HG02763 (cell line): ENCODE data around the gene AUTS2.

Source experiments
- ATAC-seq: cut with Tn5 transposase; IDR thresholded peaks from one replicate; pipeline ENCODE4 v1.9.1; 2021; ENCODE audit warnings: mild to moderate bottlenecking, moderate library complexity; ENCODE audit not compliant: unreplicated experiment

Gene AUTS2

DNA sequence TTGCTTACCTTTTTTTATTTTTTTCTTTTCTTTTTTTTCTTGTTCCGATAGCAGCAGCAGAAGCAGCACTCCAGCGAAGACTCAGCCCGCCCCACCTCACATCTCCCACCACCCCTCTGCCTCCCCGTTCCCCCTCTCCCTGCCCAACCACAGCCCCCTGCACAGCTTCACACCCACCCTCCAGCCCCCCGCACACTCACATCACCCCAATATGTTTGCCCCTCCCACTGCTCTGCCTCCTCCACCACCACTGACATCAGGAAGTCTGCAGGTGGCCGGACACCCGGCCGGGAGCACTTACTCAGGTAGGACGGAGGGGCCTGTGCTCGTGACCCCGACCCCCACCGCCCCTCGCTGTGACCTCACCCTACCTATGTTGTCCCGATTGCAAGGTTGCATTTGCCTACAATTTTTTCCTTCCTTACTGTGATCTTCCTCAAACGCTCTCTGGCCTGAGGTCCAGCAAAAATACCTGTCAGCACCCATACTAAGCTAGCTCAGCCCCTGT, 1166.5 kb downstream of the AUTS2 start:
- no peak for ATAC-seq

- ATAC-seq, result no peak
Measured at GRCh38 chr7:70765651-70766050, 1167.4 kb downstream of the AUTS2 start.

DNA sequence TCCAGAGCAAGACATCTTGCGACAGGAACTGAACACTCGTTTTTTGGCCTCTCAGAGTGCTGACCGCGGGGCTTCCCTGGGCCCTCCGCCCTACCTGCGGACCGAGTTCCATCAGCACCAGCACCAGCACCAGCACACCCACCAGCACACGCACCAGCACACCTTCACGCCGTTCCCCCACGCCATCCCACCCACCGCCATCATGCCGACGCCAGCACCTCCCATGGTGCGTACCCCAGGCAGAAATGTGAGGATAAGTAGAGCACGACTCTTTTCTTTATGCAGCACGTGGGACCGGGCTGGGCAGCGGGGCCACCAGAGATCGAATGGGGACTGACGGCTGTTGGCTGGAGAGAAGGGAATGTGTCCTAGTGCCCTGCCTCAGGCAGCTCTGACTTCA, 1167.8 kb downstream of the AUTS2 start:
- ATAC-seq, result no peak

DNA sequence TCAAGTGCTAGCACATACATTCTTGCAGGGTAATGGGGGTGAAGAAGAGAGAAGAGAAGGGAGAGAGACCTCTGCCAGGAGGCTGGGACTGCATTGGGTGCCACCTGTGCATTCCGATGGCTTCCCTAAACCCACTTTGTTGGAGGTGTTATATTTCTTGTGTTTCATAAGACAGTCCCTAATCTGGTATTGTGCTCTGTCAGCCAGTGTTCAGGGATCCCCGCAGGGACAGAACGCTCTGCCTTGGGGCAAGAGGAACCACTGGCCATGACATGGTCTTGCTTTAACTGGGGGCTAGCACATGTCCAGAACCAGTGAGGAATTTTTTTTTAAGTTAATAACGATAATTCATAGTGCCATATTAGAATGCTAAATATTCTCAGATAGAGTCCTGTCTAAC, 1168.4 kb downstream of the AUTS2 start:
- no peak for ATAC-seq

DNA sequence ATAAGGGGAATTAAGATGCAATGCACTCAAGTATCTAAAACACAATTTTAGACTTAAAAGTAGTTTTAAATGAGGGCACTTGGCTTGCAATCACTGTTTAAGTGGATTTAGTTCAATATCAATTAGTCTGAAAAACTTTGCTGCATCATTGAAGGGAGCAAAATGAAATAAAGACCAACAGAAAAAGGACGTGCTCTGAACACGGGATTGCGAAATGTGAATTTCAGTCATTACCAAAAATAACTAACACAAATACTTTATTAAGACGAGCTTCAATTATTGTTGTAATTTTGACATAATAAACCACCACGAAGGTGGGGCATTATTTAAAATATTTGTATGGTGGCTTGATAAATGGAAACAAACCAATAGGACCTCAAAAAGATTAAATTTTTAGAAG, 1171.9 kb downstream of the AUTS2 start:
- no peak for ATAC-seq

DNA sequence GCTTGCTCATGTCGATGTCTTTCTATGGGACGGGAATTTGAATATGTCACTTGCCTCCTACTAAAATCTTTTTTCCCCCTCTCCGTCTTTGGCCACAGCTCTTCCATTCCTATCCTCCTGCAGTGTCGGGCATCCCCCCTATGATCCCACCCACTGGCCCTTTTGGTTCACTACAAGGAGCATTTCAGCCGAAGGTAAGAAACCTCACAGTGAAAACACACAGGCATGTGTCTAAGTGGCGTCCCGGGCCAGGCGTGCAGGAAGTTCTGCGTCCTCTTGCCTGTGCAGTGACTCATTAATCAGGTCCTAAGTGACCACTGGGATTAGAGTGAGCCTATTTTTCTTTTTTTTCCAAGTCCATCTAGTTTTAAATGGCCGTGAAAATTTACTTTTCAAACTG, 1173.2 kb downstream of the AUTS2 start:
- ATAC-seq, result no peak

GRCh38 chr7:70772891-70773290, 1174.6 kb downstream of the AUTS2 start:
- no peak for ATAC-seq

GRCh38 chr7:70773406-70773805, 1175.1 kb downstream of the AUTS2 start:
- no peak for ATAC-seq

DNA sequence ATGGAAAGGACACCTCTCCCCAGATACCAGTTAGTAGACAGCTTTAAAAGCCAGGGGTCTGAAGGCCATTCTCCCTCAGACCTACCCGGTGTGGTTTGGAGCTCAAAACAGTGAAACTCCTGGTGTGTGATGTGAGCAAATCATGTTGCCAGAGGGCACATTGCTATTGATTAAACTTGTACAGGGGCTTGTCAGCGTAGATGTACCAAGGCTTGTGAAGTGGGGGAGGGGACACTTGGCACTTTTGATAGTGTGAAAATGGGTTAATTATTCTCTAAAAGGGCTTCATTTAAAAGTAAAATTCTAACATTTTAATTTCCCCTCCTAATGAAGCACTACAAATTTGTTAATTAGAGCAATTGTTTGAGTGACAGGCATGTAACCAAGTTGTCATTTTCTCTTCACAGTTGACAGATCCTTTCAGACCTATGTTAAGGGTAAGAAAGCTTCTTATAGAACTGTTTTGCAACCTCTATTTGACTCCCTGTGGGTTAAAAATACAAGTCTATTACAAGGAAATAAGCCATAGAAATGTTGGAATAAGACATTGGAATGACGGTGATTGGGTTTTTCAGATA, 1176.8 kb downstream of the AUTS2 start:
- no peak for ATAC-seq

DNA sequence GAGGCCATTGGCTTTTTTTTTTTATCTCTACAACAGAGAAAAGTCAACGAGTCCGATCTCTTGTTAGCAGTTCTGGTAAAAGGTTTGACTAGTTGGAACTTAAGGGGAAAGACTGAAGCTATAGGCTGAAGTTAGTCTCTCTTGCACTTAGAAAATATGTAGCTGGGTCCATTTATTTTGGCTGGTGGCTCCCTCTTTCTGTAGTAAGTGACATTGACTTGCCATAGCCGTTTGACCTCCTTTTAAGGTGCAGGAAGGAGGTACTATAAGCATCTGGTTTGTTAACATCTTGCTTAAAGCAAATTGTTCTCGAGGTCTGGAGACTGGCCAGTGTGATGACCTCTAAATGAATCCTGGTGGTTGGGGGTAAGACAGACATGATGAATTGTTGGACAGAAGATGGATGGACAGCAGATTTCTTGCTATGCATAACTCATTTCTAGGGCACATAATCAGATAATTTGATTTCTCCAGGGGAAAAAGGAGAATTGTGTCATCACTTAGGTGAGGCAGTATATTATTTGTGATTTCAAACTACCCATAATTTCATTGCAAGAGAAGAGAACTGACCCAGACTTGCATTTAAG, 1177.4 kb downstream of the AUTS2 start:
- ATAC-seq, result no peak

DNA sequence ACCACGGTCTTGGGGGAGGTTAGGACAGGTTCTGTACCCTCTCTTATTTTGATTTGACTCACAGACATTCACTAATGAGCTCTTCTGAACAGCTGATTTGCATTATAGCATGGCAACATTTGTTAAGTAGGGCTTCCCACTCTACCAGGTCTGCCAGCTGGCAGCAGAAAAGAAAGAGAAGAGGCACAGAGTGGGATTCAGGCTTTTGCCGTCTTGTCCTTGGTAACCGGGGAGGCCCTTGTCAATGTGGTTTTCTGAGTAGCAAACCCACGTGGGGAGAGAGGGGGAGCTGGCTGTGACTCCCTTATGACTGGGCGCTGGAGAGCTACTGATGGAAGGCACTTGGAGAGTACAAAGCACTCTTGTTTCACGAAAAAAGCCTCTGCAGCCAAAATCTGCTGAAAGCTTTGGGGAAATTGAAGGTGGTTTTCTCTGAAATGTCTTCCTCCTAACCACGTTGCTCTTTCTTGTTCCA, 1178.4 kb downstream of the AUTS2 start:
- ATAC-seq, result no peak

DNA sequence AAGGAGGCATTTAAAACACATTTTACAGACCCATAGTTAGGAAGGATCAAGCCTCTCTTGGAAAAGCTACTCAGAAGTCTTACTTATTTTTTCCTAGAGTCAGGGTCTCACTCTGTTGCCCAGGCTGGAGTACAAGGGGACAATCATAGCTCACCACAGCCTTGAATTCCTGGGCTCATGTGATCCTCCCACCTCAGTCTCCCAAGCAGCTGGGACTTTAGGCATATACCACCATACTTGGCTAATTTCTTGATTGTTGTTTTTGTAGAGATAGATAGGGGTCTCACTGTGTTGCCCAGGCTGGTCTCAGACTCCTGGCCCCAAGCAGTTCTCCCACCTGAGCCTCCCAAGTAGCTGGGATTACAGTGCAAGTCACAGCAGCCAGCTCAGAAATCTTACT, 1179.0 kb downstream of the AUTS2 start:
- ATAC-seq, result no peak

DNA sequence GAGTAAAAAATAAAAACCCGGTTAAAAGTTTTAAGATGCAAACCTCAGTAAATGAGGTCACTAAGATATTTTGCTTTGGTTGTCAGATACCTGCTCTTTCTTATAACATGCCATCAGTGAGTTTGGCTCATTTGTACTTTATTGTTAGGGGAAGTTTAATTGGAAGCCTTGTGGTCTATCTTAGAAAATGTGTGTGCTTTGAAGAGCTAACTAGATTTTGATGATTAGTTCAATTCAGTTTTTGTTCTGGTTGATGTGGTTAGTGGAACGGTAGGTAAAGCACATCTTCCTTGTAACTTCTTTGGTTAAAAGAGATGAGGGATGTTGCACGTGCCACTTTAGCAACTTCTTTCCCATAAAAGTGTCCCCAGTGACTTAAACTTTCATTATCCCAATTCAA, 1180.3 kb downstream of the AUTS2 start:
- no peak for ATAC-seq

DNA sequence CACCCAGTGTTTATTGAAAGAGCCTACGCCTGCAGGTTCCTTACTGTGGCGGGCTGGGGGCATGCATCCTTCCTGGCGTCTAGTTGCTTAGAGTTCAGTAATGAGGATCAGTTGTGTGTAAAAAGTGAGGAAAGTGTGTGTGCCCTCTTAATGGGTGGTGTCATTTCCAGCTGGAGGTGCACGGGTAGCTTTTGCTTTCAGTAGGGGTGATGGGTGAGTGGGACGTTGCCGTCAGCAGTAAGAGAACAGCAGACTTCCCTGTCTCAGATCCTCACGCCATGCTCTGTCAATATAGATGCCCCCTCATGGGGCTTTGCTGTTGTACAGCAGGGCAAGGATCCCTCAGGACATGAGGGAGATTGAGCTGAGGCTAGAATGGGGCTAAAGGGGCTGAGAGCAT, 1181.0 kb downstream of the AUTS2 start:
- no peak for ATAC-seq

- ATAC-seq, result no peak
Measured at GRCh38 chr7:70781922-70782311, 1183.6 kb downstream of the AUTS2 start.

GRCh38 chr7:70782796-70783195, 1184.5 kb downstream of the AUTS2 start:
- ATAC-seq, result no peak

DNA sequence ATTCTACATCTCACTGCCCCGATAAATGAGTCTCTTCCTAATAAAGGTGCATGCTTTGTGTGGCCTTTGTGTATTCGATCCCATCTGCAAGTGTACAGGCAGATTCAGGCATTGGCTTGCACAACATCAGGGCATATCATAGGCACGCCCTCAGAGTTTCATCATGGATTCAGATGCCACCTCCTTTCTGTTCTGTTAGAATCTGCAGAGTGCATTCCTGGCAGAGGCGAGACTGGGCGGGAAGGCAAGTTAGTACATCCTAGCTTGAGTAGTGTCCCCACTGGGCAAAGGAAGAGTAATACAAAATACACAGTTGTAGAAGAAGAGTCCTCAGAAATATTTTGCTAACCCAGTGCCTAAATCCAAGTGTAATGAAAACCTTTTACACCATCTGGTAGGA, 1187.2 kb downstream of the AUTS2 start:
- no peak for ATAC-seq

DNA sequence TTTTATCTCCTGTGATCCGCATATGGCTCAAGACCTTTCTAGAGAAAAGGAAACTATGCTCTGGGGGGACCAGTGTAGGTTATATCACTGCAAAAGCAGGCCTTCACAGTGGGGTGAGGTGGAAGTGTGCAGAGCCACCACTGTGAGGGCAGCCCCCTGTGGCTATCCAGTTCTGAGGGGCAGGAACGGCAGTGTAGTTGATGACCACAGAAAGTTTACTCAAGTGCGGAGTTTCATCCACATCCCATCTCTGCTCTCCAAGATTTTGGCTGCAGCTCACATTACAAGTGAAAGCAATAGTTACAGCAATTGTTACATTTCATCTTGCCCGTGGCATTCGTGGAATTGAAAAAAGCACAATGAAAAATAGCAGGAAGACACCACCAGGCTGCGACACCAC, 1187.8 kb downstream of the AUTS2 start:
- ATAC-seq, result no peak

- no peak for ATAC-seq
Measured at GRCh38 chr7:70787286-70787685, 1189.0 kb downstream of the AUTS2 start.

GRCh38 chr7:70787771-70788170, 1189.5 kb downstream of the AUTS2 start:
- ATAC-seq, result no peak

DNA sequence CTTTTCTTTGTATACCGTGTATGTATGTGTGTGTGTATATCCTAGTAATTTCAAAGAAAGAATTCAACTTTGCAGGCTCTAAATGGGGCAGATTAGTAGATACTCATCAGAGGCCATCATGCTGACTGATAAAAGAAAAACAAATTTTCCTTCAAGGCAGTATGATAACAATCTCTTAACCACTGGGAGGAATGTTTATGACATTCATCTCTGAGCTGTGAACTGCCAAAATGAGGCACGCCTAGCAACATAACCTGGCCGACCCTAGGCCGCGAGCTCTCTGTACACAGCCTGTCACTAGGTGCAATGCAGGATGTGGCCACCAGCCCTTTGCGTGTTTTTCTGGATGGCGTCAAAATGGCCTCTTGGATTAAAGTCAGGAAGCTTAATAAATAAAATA, 1190.0 kb downstream of the AUTS2 start:
- no peak for ATAC-seq

DNA sequence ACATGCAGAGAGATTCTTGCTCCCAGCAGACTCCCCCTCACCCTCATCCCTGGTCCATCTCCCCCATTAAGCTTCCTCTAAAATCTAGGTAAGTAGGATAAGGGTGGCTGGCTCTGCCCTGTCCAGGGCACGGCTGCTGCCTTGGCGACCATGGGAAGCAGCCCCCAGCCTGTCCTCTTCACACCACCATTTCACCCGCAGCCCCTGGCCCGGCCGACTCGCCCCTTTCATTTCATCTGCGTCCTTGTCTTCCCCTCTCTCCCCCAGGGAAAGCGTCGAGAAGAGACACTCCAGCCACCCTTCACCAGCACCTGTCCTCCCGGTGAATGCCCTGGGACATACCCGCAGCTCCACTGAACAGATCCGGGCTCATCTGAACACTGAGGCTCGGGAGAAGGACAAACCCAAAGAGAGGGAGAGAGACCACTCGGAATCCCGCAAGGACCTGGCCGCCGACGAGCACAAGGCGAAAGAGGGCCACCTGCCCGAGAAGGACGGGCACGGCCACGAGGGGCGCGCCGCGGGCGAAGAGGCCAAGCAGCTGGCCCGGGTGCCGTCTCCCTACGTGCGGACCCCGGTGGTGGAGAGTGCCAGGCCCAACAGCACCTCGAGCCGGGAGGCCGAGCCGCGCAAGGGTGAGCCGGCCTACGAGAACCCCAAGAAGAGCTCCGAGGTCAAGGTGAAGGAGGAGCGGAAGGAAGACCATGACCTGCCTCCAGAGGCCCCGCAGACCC, 1191.4 kb downstream of the AUTS2 start:
- no peak for ATAC-seq
